ENCODE data around the gene CALHM1. TPM values are rescaled to one million over a fixed set of nuclear protein-coding genes. Genes with fewer than 3 reads are reported as not detected.

The CALHM1 gene
- total RNA-seq, 2 donors from 2014 or later, result not detected

- Mint-ChIP-seq H3K27ac (no peak overlapping the region), H3K4me3 (no peak overlapping the region), H3K36me3 (ENCODE audit: low read depth) (no peaks in the 10 kb centered on the region), H3K27me3 (no peaks in the 10 kb centered on the region), H3K4me1 (peaks cover 23% of the 10 kb centered on the region)
- no peaks in the 10 kb centered on the region for H3K9me3 ChIP-seq (ENCODE audit: control insufficient read depth, low read length, poor library complexity, severe bottlenecking)
- DNase-seq, result no peak
- no peak for ATAC-seq
These were observed 16.7 kb upstream of the CALHM1 start for GRCh38 chr10:103475437-103475836.

- no peaks in the 10 kb centered on the region for H3K9me3 ChIP-seq (ENCODE audit: control insufficient read depth, low read length, poor library complexity, severe bottlenecking)
- DNase-seq, result no peak
- no peaks in the 10 kb centered on the region for H3K36me3 Mint-ChIP-seq (ENCODE audit: low read depth)
- peaks cover 27% of the 10 kb centered on the region for H3K4me1 Mint-ChIP-seq
- no peaks in the 10 kb centered on the region for H3K27me3 Mint-ChIP-seq
- H3K27ac Mint-ChIP-seq, result peak overlapping the region; percentile 8
- H3K4me3 Mint-ChIP-seq, result no peak overlapping the region
- ATAC-seq, result no peak
These were observed 15.4 kb upstream of the CALHM1 start for GRCh38 chr10:103474077-103474476.

GRCh38 chr10:103473261-103473671, 14.6 kb upstream of the CALHM1 start:
- no peak for DNase-seq
- H3K9me3 ChIP-seq (ENCODE audit: control insufficient read depth, low read length, poor library complexity, severe bottlenecking), result no peaks in the 10 kb centered on the region
- Mint-ChIP-seq H3K36me3 (ENCODE audit: low read depth) (no peaks in the 10 kb centered on the region), H3K27ac (no peak overlapping the region), H3K27me3 (no peaks in the 10 kb centered on the region), H3K4me1 (peaks cover 27% of the 10 kb centered on the region), H3K4me3 (no peak overlapping the region)
- ATAC-seq, result no peak

- Mint-ChIP-seq H3K4me3 (peak overlapping the region; percentile 83), H3K4me1 (peaks cover 38% of the 10 kb centered on the region), H3K27me3 (no peaks in the 10 kb centered on the region), H3K36me3 (ENCODE audit: low read depth) (no peaks in the 10 kb centered on the region), H3K27ac (peak overlapping the region; percentile 82)
- no peak for ATAC-seq
- no peak for DNase-seq
- H3K9me3 ChIP-seq (ENCODE audit: control insufficient read depth, low read length, poor library complexity, severe bottlenecking), result no peaks in the 10 kb centered on the region
These were observed 13.3 kb upstream of the CALHM1 start for GRCh38 chr10:103472005-103472404.

- Mint-ChIP-seq H3K36me3 (ENCODE audit: low read depth) (no peaks in the 10 kb centered on the region), H3K4me3 (peak overlapping the region; percentile 83), H3K27ac (peak overlapping the region; percentile 82), H3K27me3 (no peaks in the 10 kb centered on the region), H3K4me1 (peaks cover 42% of the 10 kb centered on the region)
- H3K9me3 ChIP-seq (ENCODE audit: control insufficient read depth, low read length, poor library complexity, severe bottlenecking), result no peaks in the 10 kb centered on the region
- DNase-seq (peak; percentile 29 to 61 (median 40)), ATAC-seq (peak; percentile 89)
These were observed 12.3 kb upstream of the CALHM1 start for GRCh38 chr10:103470761-103471653.

GRCh38 chr10:103469201-103469600, 10.5 kb upstream of the CALHM1 start:
- H3K4me1 Mint-ChIP-seq, result peaks cover 38% of the 10 kb centered on the region
- H3K36me3 Mint-ChIP-seq (ENCODE audit: low read depth), result no peaks in the 10 kb centered on the region
- no peak overlapping the region for H3K4me3 Mint-ChIP-seq
- H3K9me3 ChIP-seq (ENCODE audit: control insufficient read depth, low read length, poor library complexity, severe bottlenecking), result no peaks in the 10 kb centered on the region
- H3K27ac Mint-ChIP-seq, result peak overlapping the region; percentile 82
- ATAC-seq (no peak), DNase-seq (no peak)
- H3K27me3 Mint-ChIP-seq, result no peaks in the 10 kb centered on the region

- no peaks in the 10 kb centered on the region for H3K9me3 ChIP-seq (ENCODE audit: control insufficient read depth, low read length, poor library complexity, severe bottlenecking)
- peaks cover 35% of the 10 kb centered on the region for H3K4me1 Mint-ChIP-seq
- no peak overlapping the region for H3K27ac Mint-ChIP-seq
- no peak for DNase-seq
- H3K4me3 Mint-ChIP-seq, result no peak overlapping the region
- no peaks in the 10 kb centered on the region for H3K27me3 Mint-ChIP-seq
- no peak for ATAC-seq
- no peaks in the 10 kb centered on the region for H3K36me3 Mint-ChIP-seq (ENCODE audit: low read depth)
These were observed 8.7 kb upstream of the CALHM1 start for GRCh38 chr10:103467406-103467805.

- no peak overlapping the region for H3K4me3 Mint-ChIP-seq
- H3K9me3 ChIP-seq (ENCODE audit: control insufficient read depth, low read length, poor library complexity, severe bottlenecking), result no peaks in the 10 kb centered on the region
- no peaks in the 10 kb centered on the region for H3K36me3 Mint-ChIP-seq (ENCODE audit: low read depth)
- DNase-seq (no peak), ATAC-seq (no peak)
- H3K4me1 Mint-ChIP-seq, result peaks cover 32% of the 10 kb centered on the region
- H3K27ac Mint-ChIP-seq, result peak overlapping the region; percentile 4
- H3K27me3 Mint-ChIP-seq, result no peaks in the 10 kb centered on the region
These were observed 8.0 kb upstream of the CALHM1 start for GRCh38 chr10:103466734-103467133.

GRCh38 chr10:103465411-103466179, 6.9 kb upstream of the CALHM1 start:
- DNase-seq (no peak), ATAC-seq (no peak)
- Mint-ChIP-seq H3K36me3 (ENCODE audit: low read depth) (no peaks in the 10 kb centered on the region), H3K27me3 (no peaks in the 10 kb centered on the region), H3K27ac (no peak overlapping the region), H3K4me3 (no peak overlapping the region), H3K4me1 (peaks cover 25% of the 10 kb centered on the region)
- H3K9me3 ChIP-seq (ENCODE audit: control insufficient read depth, low read length, poor library complexity, severe bottlenecking), result no peaks in the 10 kb centered on the region

- ATAC-seq (no peak), DNase-seq (no peak)
- Mint-ChIP-seq H3K4me3 (no peak overlapping the region), H3K27me3 (no peaks in the 10 kb centered on the region), H3K27ac (no peak overlapping the region), H3K4me1 (peaks cover 25% of the 10 kb centered on the region), H3K36me3 (ENCODE audit: low read depth) (no peaks in the 10 kb centered on the region)
- H3K9me3 ChIP-seq (ENCODE audit: control insufficient read depth, low read length, poor library complexity, severe bottlenecking), result no peaks in the 10 kb centered on the region
These were observed 4.8 kb upstream of the CALHM1 start for GRCh38 chr10:103463499-103463898.

- peak overlapping the region; percentile 31 for H3K4me3 Mint-ChIP-seq
These were observed 915 bp upstream of the CALHM1 start for GRCh38 chr10:103459615-103460014.

GRCh38 chr10:103457896-103458583, 660 bp downstream of the CALHM1 start:
- ATAC-seq (no peak), DNase-seq (no peak)
- Mint-ChIP-seq H3K27ac (no peak overlapping the region), H3K4me1 (peaks cover 17% of the 10 kb centered on the region), H3K4me3 (no peak overlapping the region), H3K36me3 (ENCODE audit: low read depth) (no peaks in the 10 kb centered on the region), H3K27me3 (no peaks in the 10 kb centered on the region)
- H3K9me3 ChIP-seq (ENCODE audit: control insufficient read depth, low read length, poor library complexity, severe bottlenecking), result no peaks in the 10 kb centered on the region

More at GRCh38 chr10:103459615-103460014, 915 bp upstream of the CALHM1 start:
- Mint-ChIP-seq H3K27ac (no peak overlapping the region), H3K4me1 (peaks cover 11% of the 10 kb centered on the region), H3K27me3 (no peaks in the 10 kb centered on the region), H3K36me3 (ENCODE audit: low read depth) (no peaks in the 10 kb centered on the region)
- ATAC-seq, result no peak
- H3K9me3 ChIP-seq (ENCODE audit: control insufficient read depth, low read length, poor library complexity, severe bottlenecking), result no peaks in the 10 kb centered on the region
- no peak for DNase-seq

GRCh38 chr10:103457176-103457712, 1.5 kb downstream of the CALHM1 start:
- H3K9me3 ChIP-seq (ENCODE audit: control insufficient read depth, low read length, poor library complexity, severe bottlenecking), result no peaks in the 10 kb centered on the region
- Mint-ChIP-seq H3K27me3 (no peaks in the 10 kb centered on the region), H3K4me3 (no peak overlapping the region), H3K27ac (peak overlapping the region; percentile 53), H3K4me1 (peaks cover 23% of the 10 kb centered on the region), H3K36me3 (ENCODE audit: low read depth) (no peaks in the 10 kb centered on the region)
- DNase-seq, result no peak
- ATAC-seq, result no peak

Data from T-helper 17 cell (primary cell).